ENCODE results near the gene KRT83.

The KRT83 gene

GRCh38 chr12:52341066-52341580 is 19.9 kb upstream of the KRT83 start:
- TF ChIP-seq CTCF (conservative IDR thresholded peaks at IDR 0.05; ENCODE audit: low read depth, low read length), result no peak
- no peak for DNase-seq (ENCODE audit: low read depth)
- H3K4me3 ChIP-seq (ENCODE audit: low read length), result no peak overlapping the region

GRCh38 chr12:52338241-52338960 is 17.2 kb upstream of the KRT83 start:
- no peak for DNase-seq (ENCODE audit: low read depth)
- no peak for TF ChIP-seq CTCF (conservative IDR thresholded peaks at IDR 0.05; ENCODE audit: low read depth, low read length)
- no peak overlapping the region for H3K4me3 ChIP-seq (ENCODE audit: low read length)

- TF ChIP-seq CTCF (conservative IDR thresholded peaks at IDR 0.05; ENCODE audit: low read depth, low read length), result no peak
- no peak overlapping the region for H3K4me3 ChIP-seq (ENCODE audit: low read length)
- DNase-seq (ENCODE audit: low read depth), result no peak
Observed at GRCh38 chr12:52337054-52337453, 15.9 kb upstream of the KRT83 start.

- no peak for TF ChIP-seq CTCF (conservative IDR thresholded peaks at IDR 0.05; ENCODE audit: low read depth, low read length)
- H3K4me3 ChIP-seq (ENCODE audit: low read length), result no peak overlapping the region
- DNase-seq (ENCODE audit: low read depth), result no peak
Observed at GRCh38 chr12:52336641-52337040, 15.4 kb upstream of the KRT83 start.

- no peak for DNase-seq (ENCODE audit: low read depth)
- TF ChIP-seq CTCF (conservative IDR thresholded peaks at IDR 0.05; ENCODE audit: low read depth, low read length), result no peak
Observed at GRCh38 chr12:52335598-52336262, 14.5 kb upstream of the KRT83 start.

GRCh38 chr12:52334185-52334584 is 13.0 kb upstream of the KRT83 start:
- no peak for TF ChIP-seq CTCF (conservative IDR thresholded peaks at IDR 0.05; ENCODE audit: low read depth, low read length)

More at GRCh38 chr12:52335598-52336262, 14.5 kb upstream of the KRT83 start:
- H3K4me3 ChIP-seq (ENCODE audit: low read length), result no peak overlapping the region

GRCh38 chr12:52333321-52333720 is 12.1 kb upstream of the KRT83 start:
- no peak overlapping the region for H3K4me3 ChIP-seq (ENCODE audit: low read length)
- no peak for DNase-seq (ENCODE audit: low read depth)
- TF ChIP-seq CTCF (conservative IDR thresholded peaks at IDR 0.05; ENCODE audit: low read depth, low read length), result no peak

More at GRCh38 chr12:52334185-52334584, 13.0 kb upstream of the KRT83 start:
- no peak overlapping the region for H3K4me3 ChIP-seq (ENCODE audit: low read length)
- DNase-seq (ENCODE audit: low read depth), result no peak

All from retinal pigment epithelial cell (primary cell).